Trophoblast cell (in vitro differentiated cells and primary cell): ENCODE data around the gene LMBRD2.
A peak's percentile ranks its signal among the peaks of the same experiment; 100 is the strongest.

ENCODE experiments used
- DNase-seq, 2 donors: peaks; one replicate each; pipeline ENCODE4 v3.0.0-alpha.2; 2016
- H2AFZ ChIP-seq: 2 replicates; pipeline ENCODE4 v1.6.1; 2013; ENCODE audit warnings: low read length, moderate library complexity, mild to moderate bottlenecking; ENCODE audit not compliant: insufficient read depth, poor library complexity
- H2AK5ac ChIP-seq: 2 replicates; pipeline ENCODE4 v1.6.1; 2013; ENCODE audit warnings: mild to moderate bottlenecking, low read length
- H2BK120ac ChIP-seq: 2 replicates; pipeline ENCODE4 v1.6.1; 2013; ENCODE audit warnings: low read length, mild to moderate bottlenecking, moderate library complexity; ENCODE audit not compliant: insufficient read depth, poor library complexity
- H2BK12ac ChIP-seq: 2 replicates; pipeline ENCODE4 v1.6.1; 2013; ENCODE audit warnings: mild to moderate bottlenecking, low read length, moderate library complexity
- H2BK5ac ChIP-seq: 2 replicates; pipeline ENCODE4 v1.6.1; 2013; ENCODE audit warnings: low read length, low read depth, moderate library complexity, mild to moderate bottlenecking; ENCODE audit not compliant: poor library complexity
- H3K14ac ChIP-seq: 2 replicates; pipeline ENCODE4 v1.6.1; 2013; ENCODE audit warnings: mild to moderate bottlenecking, low read length
- H3K18ac ChIP-seq: 2 replicates; pipeline ENCODE4 v1.6.1; 2013; ENCODE audit warnings: mild to moderate bottlenecking, low read length
- H3K23ac ChIP-seq: 2 replicates; pipeline ENCODE4 v1.6.1; 2013; ENCODE audit warnings: low read length
- H3K27ac ChIP-seq: 2 replicates; pipeline ENCODE4 v1.5.1; 2013; ENCODE audit warnings: low read depth, mild to moderate bottlenecking, inconsistent platforms, low read length, moderate library complexity
- H3K27me3 ChIP-seq: 2 replicates; pipeline ENCODE4 v1.6.1; 2013; ENCODE audit warnings: inconsistent platforms, mild to moderate bottlenecking, low read length, moderate library complexity; ENCODE audit not compliant: insufficient read depth
- H3K36me3 ChIP-seq, 2 experiments: 1 replicate in 1 of 2; 2 replicates in 1 of 2; pipeline ENCODE4 v1.6.1; 2013; ENCODE audit warnings: low read length in 2 of 2, mild to moderate bottlenecking in 2 of 2, moderate library complexity in 1 of 2; ENCODE audit not compliant: insufficient read depth in 2 of 2, control insufficient read depth in 1 of 2
- H3K4ac ChIP-seq: 2 replicates; pipeline ENCODE4 v1.6.1; 2013; ENCODE audit warnings: low read depth, mild to moderate bottlenecking, low read length, moderate library complexity
- H3K4me1 ChIP-seq, 2 experiments: 1 replicate in 1 of 2; 2 replicates in 1 of 2; pipeline ENCODE4 v1.6.1; 2013; ENCODE audit warnings: low read length in 2 of 2, mild to moderate bottlenecking in 2 of 2, moderate library complexity in 1 of 2; ENCODE audit not compliant: insufficient read depth in 2 of 2, control insufficient read depth in 1 of 2
- H3K4me2 ChIP-seq: 2 replicates; pipeline ENCODE4 v1.6.1; 2013; ENCODE audit warnings: inconsistent platforms, mild to moderate bottlenecking, low read length, moderate library complexity
- H3K4me3 ChIP-seq: 2 replicates; pipeline ENCODE4 v1.5.1; 2013; ENCODE audit warnings: mild to moderate bottlenecking, low read depth, low read length, inconsistent platforms
- H3K79me1 ChIP-seq: one replicate; pipeline ENCODE4 v1.6.1; 2013; ENCODE audit warnings: low read length
- H3K79me2 ChIP-seq: 2 replicates; pipeline ENCODE4 v1.6.1; 2013; ENCODE audit warnings: low read length, mild to moderate bottlenecking; ENCODE audit not compliant: control insufficient read depth, insufficient read depth, poor library complexity
- H3K9ac ChIP-seq: 2 replicates; pipeline ENCODE4 v1.6.1; 2013; ENCODE audit warnings: mild to moderate bottlenecking, low read length
- H3K9me3 ChIP-seq: 2 replicates; pipeline ENCODE4 v1.6.1; 2013; ENCODE audit warnings: low read depth, mild to moderate bottlenecking, control low read depth, inconsistent platforms, low read length; ENCODE audit not compliant: insufficient read depth
- H4K12ac ChIP-seq: 2 replicates; pipeline ENCODE4 v1.6.1; 2013; ENCODE audit warnings: low read depth, mild to moderate bottlenecking, low read length, moderate library complexity
- H4K8ac ChIP-seq: 2 replicates; pipeline ENCODE4 v1.6.1; 2013; ENCODE audit warnings: low read depth, mild to moderate bottlenecking, low read length, moderate library complexity
- H4K91ac ChIP-seq: one replicate; pipeline ENCODE4 v1.6.1; 2013; ENCODE audit warnings: low read depth, mild to moderate bottlenecking, low read length, moderate library complexity
- WGBS: extraction: QIAGEN DNeasy Blood & Tissue Kit; methylation state at CpG from one replicate; pipeline ENCODE4 v1.1.7; 2013; ENCODE audit warnings: missing lambda C conversion rate; ENCODE audit not compliant: insufficient read length, insufficient coverage; ENCODE audit errors: extremely low coverage; 5-methylcytosine and 5-hydroxymethylcytosine counted together

LMBRD2 gene

GRCh38 chr5:36162810-36163486, 11.3 kb upstream of the LMBRD2 start:
- DNase-seq, result no peak
- H4K91ac ChIP-seq, result no peak overlapping the region
- H2AFZ ChIP-seq, result no peak overlapping the region
- H3K14ac ChIP-seq, result no peak overlapping the region
- H2BK12ac ChIP-seq, result no peak overlapping the region
- H3K36me3 ChIP-seq, result peaks cover 30 to 55% of the 10 kb centered on the region in 2 experiments
- no peak overlapping the region for H3K4me3 ChIP-seq
- H3K27me3 ChIP-seq, result no peaks in the 10 kb centered on the region
- H4K12ac ChIP-seq, result no peak overlapping the region
- H2BK120ac ChIP-seq, result no peak overlapping the region
- H3K23ac ChIP-seq, result no peak overlapping the region
- H3K4me1 ChIP-seq, result peaks cover 12 to 16% of the 10 kb centered on the region in 2 experiments
- H3K79me2 ChIP-seq, result peaks cover 15% of the 10 kb centered on the region
- H3K4ac ChIP-seq, result peak overlapping the region; percentile 27
- H3K9me3 ChIP-seq, result peaks cover 2% of the 10 kb centered on the region
- H2BK5ac ChIP-seq, result no peak overlapping the region
- no peak overlapping the region for H3K4me2 ChIP-seq
- no peak overlapping the region for H4K8ac ChIP-seq
- WGBS, result no CpG with 5 or more reads among the region's 9 CpGs
- H3K79me1 ChIP-seq, result peaks cover 8% of the 10 kb centered on the region
- H3K18ac ChIP-seq, result no peak overlapping the region
- no peak overlapping the region for H2AK5ac ChIP-seq
- no peak overlapping the region for H3K9ac ChIP-seq
- H3K27ac ChIP-seq, result no peak overlapping the region

- Histone ChIP-seq H3K9ac (no peak overlapping the region), H4K91ac (no peak overlapping the region), H3K4me2 (no peak overlapping the region), H4K12ac (no peak overlapping the region), H3K4me1 (peaks cover 15 to 25% of the 10 kb centered on the region in 2 experiments), H3K23ac (no peak overlapping the region), H3K79me1 (peaks cover 15% of the 10 kb centered on the region), H3K9me3 (peaks cover 2% of the 10 kb centered on the region), H3K79me2 (peaks cover 15% of the 10 kb centered on the region), H4K8ac (no peak overlapping the region), H3K27me3 (no peaks in the 10 kb centered on the region), H3K14ac (no peak overlapping the region), H2AFZ (no peak overlapping the region), H2BK5ac (no peak overlapping the region), H3K4me3 (no peak overlapping the region), H2AK5ac (no peak overlapping the region), H3K4ac (no peak overlapping the region), H2BK12ac (no peak overlapping the region), H3K36me3 (peaks cover 20 to 44% of the 10 kb centered on the region in 2 experiments), H3K27ac (peak overlapping the region; percentile 73), H2BK120ac (peak overlapping the region; percentile 24), H3K18ac (no peak overlapping the region)
- peak; percentile 67 to 89 for DNase-seq
- WGBS, result no CpG with 5 or more reads among the region's 4 CpGs
These were observed 9.7 kb upstream of the LMBRD2 start for GRCh38 chr5:36161361-36161760.

DNA sequence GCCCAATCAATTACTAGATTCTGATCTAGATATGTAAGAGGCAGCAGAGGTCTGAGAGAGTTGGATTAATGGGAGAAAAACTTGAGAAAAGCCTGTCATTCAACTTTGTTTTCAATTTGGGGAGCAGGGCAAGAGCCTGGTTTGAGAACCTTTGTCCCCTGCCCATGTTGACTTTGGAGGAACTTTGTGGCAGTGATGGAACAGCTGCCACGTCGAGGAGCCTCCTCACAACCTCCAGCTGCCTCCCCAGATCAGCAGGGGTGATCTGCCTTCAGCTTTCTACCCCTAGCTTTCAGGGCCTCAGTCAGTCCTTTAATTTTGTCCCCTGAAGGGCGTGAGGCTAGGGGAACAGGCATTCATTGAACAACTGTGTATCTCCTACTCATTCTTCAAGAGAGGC, 8.9 kb upstream of the LMBRD2 start:
- Histone ChIP-seq H2BK5ac (peak overlapping the region; percentile 8), H2AFZ (no peak overlapping the region), H4K8ac (peak overlapping the region; percentile 41), H3K79me2 (peaks cover 15% of the 10 kb centered on the region), H3K9ac (peak overlapping the region; percentile 19), H2AK5ac (peak overlapping the region; percentile 76), H4K12ac (no peak overlapping the region), H3K4me1 (peaks cover 19 to 31% of the 10 kb centered on the region in 2 experiments), H4K91ac (peak overlapping the region; percentile 50), H3K23ac (no peak overlapping the region), H3K9me3 (peaks cover 2% of the 10 kb centered on the region), H3K27ac (peak overlapping the region; percentile 42), H3K79me1 (peaks cover 21% of the 10 kb centered on the region), H3K4ac (peak overlapping the region; percentile 81), H3K18ac (peak overlapping the region; percentile 72), H3K4me2 (peak overlapping the region; percentile 25), H3K36me3 (peaks cover 19 to 42% of the 10 kb centered on the region in 2 experiments), H2BK12ac (peak overlapping the region; percentile 69), H3K4me3 (no peak overlapping the region), H2BK120ac (peak overlapping the region; percentile 14), H3K14ac (peak overlapping the region; percentile 90), H3K27me3 (no peaks in the 10 kb centered on the region)
- no CpG with 5 or more reads among the region's 3 CpGs for WGBS
- no peak for DNase-seq

- no peak overlapping the region for H2AK5ac ChIP-seq
- WGBS, result no CpG with 5 or more reads among the region's 2 CpGs
These were observed 6.5 kb upstream of the LMBRD2 start for GRCh38 chr5:36158144-36158543.

More at GRCh38 chr5:36158144-36158543, 6.5 kb upstream of the LMBRD2 start:
- peak overlapping the region; percentile 94 for H3K27ac ChIP-seq
- H3K4me3 ChIP-seq, result no peak overlapping the region
- peak overlapping the region; percentile 67 for H3K14ac ChIP-seq
- peak overlapping the region; percentile 64 for H3K4ac ChIP-seq
- H2BK12ac ChIP-seq, result peak overlapping the region; percentile 50
- H3K4me1 ChIP-seq, result peaks cover 28 to 42% of the 10 kb centered on the region in 2 experiments
- no peak overlapping the region for H2AFZ ChIP-seq
- H3K36me3 ChIP-seq, result peaks cover 17 to 37% of the 10 kb centered on the region in 2 experiments
- peak overlapping the region; percentile 39 for H3K4me2 ChIP-seq
- peak overlapping the region; percentile 20 for H4K8ac ChIP-seq
- peak overlapping the region; percentile 68 for H2BK120ac ChIP-seq
- H3K79me2 ChIP-seq, result peaks cover 21% of the 10 kb centered on the region
- no peak overlapping the region for H4K12ac ChIP-seq
- peak overlapping the region; percentile 51 for H4K91ac ChIP-seq
- no peak overlapping the region for H3K9ac ChIP-seq
- peak overlapping the region; percentile 83 for H2BK5ac ChIP-seq
- DNase-seq, result peak in 1 of 2 donors; percentile 17
- H3K23ac ChIP-seq, result no peak overlapping the region
- H3K18ac ChIP-seq, result no peak overlapping the region
- H3K9me3 ChIP-seq, result no peaks in the 10 kb centered on the region
- H3K27me3 ChIP-seq, result no peaks in the 10 kb centered on the region
- peaks cover 31% of the 10 kb centered on the region for H3K79me1 ChIP-seq
